Measurements from ENCODE around the gene ZDHHC24.

ZDHHC24 gene

DNA sequence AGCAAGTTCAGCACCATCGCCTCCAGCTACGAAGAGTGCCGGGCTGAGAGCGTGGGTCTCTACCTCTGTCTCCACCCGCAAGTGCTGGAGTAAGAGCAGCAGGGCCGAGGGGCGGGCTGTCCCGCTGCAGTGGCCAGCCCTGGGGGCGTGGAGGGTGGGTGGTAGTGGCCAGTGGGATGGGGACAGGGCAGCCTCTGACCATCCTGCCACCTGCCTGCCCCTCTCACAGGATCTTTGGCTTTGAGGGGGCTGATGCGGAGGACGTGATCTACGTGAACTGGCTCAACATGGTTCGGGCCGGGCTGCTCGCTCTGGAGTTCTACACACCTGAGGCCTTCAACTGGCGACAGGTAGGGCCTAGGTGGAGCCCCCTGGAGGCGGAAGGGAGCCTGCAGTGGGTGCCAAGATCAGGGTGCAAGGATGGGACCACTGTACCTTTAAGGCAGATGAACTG lies 50.4 kb downstream of the ZDHHC24 start:
- no peak overlapping the region for H3K27ac ChIP-seq (ENCODE audit: poor library complexity, severe bottlenecking)
- H3K9me3 ChIP-seq (ENCODE audit: severe bottlenecking) = no peaks in the 10 kb centered on the region
- H3K36me3 ChIP-seq (ENCODE audit: low read depth) = peaks cover 13% of the 10 kb centered on the region
- DNase-seq (ENCODE audit: low spot score) (no peak), ATAC-seq (ENCODE audit: low read depth) (no peak)
- H3K4me3 ChIP-seq (ENCODE audit: severe bottlenecking) = no peak overlapping the region
- H3K27me3 ChIP-seq (ENCODE audit: insufficient read depth, poor library complexity, severe bottlenecking) = no peaks in the 10 kb centered on the region
- TF ChIP-seq, protein P1, sequence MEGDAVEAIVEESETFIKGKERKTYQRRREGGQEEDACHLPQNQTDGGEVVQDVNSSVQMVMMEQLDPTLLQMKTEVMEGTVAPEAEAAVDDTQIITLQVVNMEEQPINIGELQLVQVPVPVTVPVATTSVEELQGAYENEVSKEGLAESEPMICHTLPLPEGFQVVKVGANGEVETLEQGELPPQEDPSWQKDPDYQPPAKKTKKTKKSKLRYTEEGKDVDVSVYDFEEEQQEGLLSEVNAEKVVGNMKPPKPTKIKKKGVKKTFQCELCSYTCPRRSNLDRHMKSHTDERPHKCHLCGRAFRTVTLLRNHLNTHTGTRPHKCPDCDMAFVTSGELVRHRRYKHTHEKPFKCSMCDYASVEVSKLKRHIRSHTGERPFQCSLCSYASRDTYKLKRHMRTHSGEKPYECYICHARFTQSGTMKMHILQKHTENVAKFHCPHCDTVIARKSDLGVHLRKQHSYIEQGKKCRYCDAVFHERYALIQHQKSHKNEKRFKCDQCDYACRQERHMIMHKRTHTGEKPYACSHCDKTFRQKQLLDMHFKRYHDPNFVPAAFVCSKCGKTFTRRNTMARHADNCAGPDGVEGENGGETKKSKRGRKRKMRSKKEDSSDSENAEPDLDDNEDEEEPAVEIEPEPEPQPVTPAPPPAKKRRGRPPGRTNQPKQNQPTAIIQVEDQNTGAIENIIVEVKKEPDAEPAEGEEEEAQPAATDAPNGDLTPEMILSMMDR (IDR thresholded peaks at IDR 0.05; ENCODE audit: poor library complexity, severe bottlenecking) = no peak
- H3K4me1 ChIP-seq (ENCODE audit: insufficient read depth, poor library complexity, severe bottlenecking) = no peaks in the 10 kb centered on the region

- DNase-seq (ENCODE audit: low spot score) (no peak), ATAC-seq (ENCODE audit: low read depth) (no peak)
- Histone ChIP-seq H3K4me3 (ENCODE audit: severe bottlenecking) (no peak overlapping the region), H3K4me1 (ENCODE audit: insufficient read depth, poor library complexity, severe bottlenecking) (no peaks in the 10 kb centered on the region), H3K36me3 (ENCODE audit: low read depth) (peaks cover 13% of the 10 kb centered on the region), H3K9me3 (ENCODE audit: severe bottlenecking) (no peaks in the 10 kb centered on the region), H3K27ac (ENCODE audit: poor library complexity, severe bottlenecking) (no peak overlapping the region), H3K27me3 (ENCODE audit: insufficient read depth, poor library complexity, severe bottlenecking) (no peaks in the 10 kb centered on the region)
- TF ChIP-seq, protein P1 (IDR thresholded peaks at IDR 0.05; ENCODE audit: poor library complexity, severe bottlenecking) = no peak
Observed at GRCh38 chr11:66494935-66495334, 50.9 kb downstream of the ZDHHC24 start.

DNA sequence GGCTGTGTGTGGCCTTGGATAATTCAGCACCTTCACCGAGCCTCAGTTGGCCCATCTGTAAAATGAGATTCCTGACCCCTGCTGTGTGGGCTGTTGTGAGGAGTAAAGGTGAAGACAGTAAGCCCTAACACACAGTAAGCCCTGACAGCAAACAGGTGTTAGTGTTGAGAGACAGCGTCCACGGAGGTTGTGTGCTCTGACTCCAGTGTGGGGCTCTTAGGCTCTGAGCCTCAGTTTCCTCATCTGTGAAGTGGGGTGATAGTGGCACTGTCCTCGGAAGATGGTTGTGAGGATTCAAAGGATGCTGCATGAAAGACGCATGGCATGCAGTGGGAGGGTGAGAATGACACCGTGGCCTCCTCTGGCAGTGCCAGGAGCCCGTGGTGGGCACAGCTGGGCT lies 51.4 kb downstream of the ZDHHC24 start:
- no peak for ATAC-seq (ENCODE audit: low read depth)

DNA sequence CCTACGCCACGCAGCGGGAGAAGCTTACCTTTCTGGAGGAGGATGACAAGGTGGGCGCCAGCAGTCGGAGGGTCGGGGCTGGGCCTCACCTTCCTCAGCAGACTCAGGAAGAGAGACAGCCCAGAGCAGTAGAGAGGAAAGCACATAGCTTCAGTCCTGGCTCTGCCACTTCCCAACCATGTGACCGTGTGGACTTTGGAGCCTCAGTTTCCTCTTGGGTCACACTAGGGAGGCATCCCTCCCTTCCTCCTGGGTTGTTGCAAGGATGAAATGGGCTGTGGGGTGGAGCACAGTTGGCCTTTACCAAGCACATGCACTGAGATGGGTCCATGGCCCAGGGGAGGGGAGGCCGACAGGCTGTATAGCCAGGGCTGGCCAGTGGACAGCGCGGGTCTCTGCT lies 52.7 kb downstream of the ZDHHC24 start:
- no peak for DNase-seq (ENCODE audit: low spot score)
- Histone ChIP-seq H3K4me3 (ENCODE audit: severe bottlenecking) (no peak overlapping the region), H3K4me1 (ENCODE audit: insufficient read depth, poor library complexity, severe bottlenecking) (no peaks in the 10 kb centered on the region), H3K27ac (ENCODE audit: poor library complexity, severe bottlenecking) (no peak overlapping the region), H3K27me3 (ENCODE audit: insufficient read depth, poor library complexity, severe bottlenecking) (no peaks in the 10 kb centered on the region), H3K9me3 (ENCODE audit: severe bottlenecking) (no peaks in the 10 kb centered on the region), H3K36me3 (ENCODE audit: low read depth) (peaks cover 5% of the 10 kb centered on the region)
- ATAC-seq (ENCODE audit: low read depth) = no peak
- TF ChIP-seq, protein P1 (IDR thresholded peaks at IDR 0.05; ENCODE audit: poor library complexity, severe bottlenecking) = no peak

More for the DNA sequence above, 51.4 kb downstream of the ZDHHC24 start:
- no peak for DNase-seq (ENCODE audit: low spot score)
- H3K27me3 ChIP-seq (ENCODE audit: insufficient read depth, poor library complexity, severe bottlenecking) = no peaks in the 10 kb centered on the region
- peaks cover 13% of the 10 kb centered on the region for H3K36me3 ChIP-seq (ENCODE audit: low read depth)
- H3K4me3 ChIP-seq (ENCODE audit: severe bottlenecking) = no peak overlapping the region
- no peaks in the 10 kb centered on the region for H3K4me1 ChIP-seq (ENCODE audit: insufficient read depth, poor library complexity, severe bottlenecking)
- no peaks in the 10 kb centered on the region for H3K9me3 ChIP-seq (ENCODE audit: severe bottlenecking)
- H3K27ac ChIP-seq (ENCODE audit: poor library complexity, severe bottlenecking) = no peak overlapping the region
- TF ChIP-seq, protein P1 (IDR thresholded peaks at IDR 0.05; ENCODE audit: poor library complexity, severe bottlenecking) = no peak

- Histone ChIP-seq H3K27me3 (ENCODE audit: insufficient read depth, poor library complexity, severe bottlenecking) (no peaks in the 10 kb centered on the region), H3K4me3 (ENCODE audit: severe bottlenecking) (no peak overlapping the region), H3K36me3 (ENCODE audit: low read depth) (peaks cover 4% of the 10 kb centered on the region; the same call in 1 of the 2 replicates), H3K4me1 (ENCODE audit: insufficient read depth, poor library complexity, severe bottlenecking) (no peaks in the 10 kb centered on the region), H3K27ac (ENCODE audit: poor library complexity, severe bottlenecking) (no peak overlapping the region), H3K9me3 (ENCODE audit: severe bottlenecking) (no peaks in the 10 kb centered on the region)
- ATAC-seq (ENCODE audit: low read depth) (no peak), DNase-seq (ENCODE audit: low spot score) (no peak)
- TF ChIP-seq, protein P1 (IDR thresholded peaks at IDR 0.05; ENCODE audit: poor library complexity, severe bottlenecking) = no peak
Observed at GRCh38 chr11:66492161-66492865, 53.5 kb downstream of the ZDHHC24 start.

All from RWPE2 (cell line).